GM12878 (cell line): ENCODE results near the gene DNAH8. TPM values are rescaled to one million over a fixed set of nuclear protein-coding genes. Genes with fewer than 3 reads are reported as not detected.

Experiments
- ATF2 ChIP-seq: IDR thresholded peaks from 2 replicates; pipeline ENCODE4 v1.6.1; 2012; ENCODE audit warnings: low read length, inconsistent platforms
- CUX1 ChIP-seq: IDR thresholded peaks from 2 replicates; pipeline ENCODE4 v1.6.1; 2012; ENCODE audit warnings: improper control_type of control experiment, low read depth, low read length; ENCODE audit not compliant: insufficient replicate concordance
- EED ChIP-seq: sonication (generic); IDR thresholded peaks from 2 replicates; pipeline ENCODE4 v1.6.1; 2016; ENCODE audit warnings: antibody characterized with exemption, low read depth
- HDGF ChIP-seq: fragments of 450-650 bp; IDR thresholded peaks from 2 replicates; pipeline ENCODE4 v1.6.1; 2016; ENCODE audit warnings: antibody characterized with exemption
- KLF5 ChIP-seq: fragments of 450-650 bp; IDR thresholded peaks from 2 replicates; pipeline ENCODE4 v1.6.1; 2014; ENCODE audit warnings: mild to moderate bottlenecking; ENCODE audit not compliant: partially characterized antibody
- MEF2A ChIP-seq: IDR thresholded peaks from 2 replicates; pipeline ENCODE4 v1.6.1; 2011; ENCODE audit warnings: low read depth, mild to moderate bottlenecking, low read length, moderate library complexity; ENCODE audit not compliant: insufficient read depth
- MLLT1 ChIP-seq: fragments of 450-650 bp; IDR thresholded peaks from 2 replicates; pipeline ENCODE4 v1.6.1; 2016; ENCODE audit warnings: mild to moderate bottlenecking
- NFXL1 ChIP-seq: fragments of 450-650 bp; IDR thresholded peaks from 2 replicates; pipeline ENCODE4 v1.6.1; 2017; ENCODE audit warnings: antibody characterized with exemption, mild to moderate bottlenecking, borderline replicate concordance
- SIX5 ChIP-seq: IDR thresholded peaks from 2 replicates; pipeline ENCODE4 v1.6.1; 2011; ENCODE audit warnings: mild to moderate bottlenecking, low read depth, low read length, moderate library complexity; ENCODE audit not compliant: severe bottlenecking
- ZNF592 ChIP-seq: fragments of 450-650 bp; IDR thresholded peaks from 2 replicates; pipeline ENCODE4 v1.6.1; 2017; ENCODE audit warnings: mild to moderate bottlenecking, moderate library complexity
- polyA plus RNA-seq, 11 experiments: library from polyadenylated mRNA; depleted of rRNA in 4 of 11; unstranded in 6 of 11; stranded (reverse) in 5 of 11; fragments of >200 nt; fragmentation: Nextera tagmentation in 4 of 11; fragmentation: Illumina TruSeq in 1 of 11; extraction: Ambion mirVana in 4 of 11; extraction: Trizol in 1 of 11; gene quantifications; 1 replicate in 1 of 11; 2 replicates in 10 of 11; pipeline versions ENCODE4 v1.2.1 to v1.2.3, GENCODE V29; 2011 to 2016; ENCODE audit warnings: inconsistent platforms in 2 of 11, missing spikeins in 2 of 11, low read depth in 1 of 11
- total RNA-seq, 4 experiments: library from RNA; depleted of rRNA in 3 of 4; stranded (reverse); fragments of >200 nt in 3 of 4; fragmentation: Illumina TruSeq in 1 of 4; extraction: Trizol in 1 of 4; gene quantifications; 2 replicates each; pipeline versions ENCODE4 v1.2.1 to v1.2.3, GENCODE V29; 2013 to 2021

DNAH8 gene
- total and polyA plus RNA-seq, 10 of the 15 experiments (the other 5 are each of a cell fraction or from before 2014, with no cell fraction given): 0.02 to 0.34 (median 0.10) TPM; not detected in 3

- TF ChIP-seq CUX1 (no peak), KLF5 (no peak), ATF2 (no peak), ZNF592 (no peak), NFXL1 (no peak), EED (no peak), MLLT1 (no peak), MEF2A (no peak), HDGF (no peak), SIX5 (no peak)
- TF ChIP-seq, all 136 proteins: peak for 0
Observed at GRCh38 chr6:38684237-38684636, 30.9 kb upstream of the DNAH8 start (continued).
